Activated naive CD8-positive, alpha-beta T cell treated with anti-CD3 and anti-CD28 coated beads for 36 hours (primary cell): Measurements from ENCODE around the gene TSSK2. TPM values are rescaled to one million over a fixed set of nuclear protein-coding genes. Genes with fewer than 3 reads are reported as not detected.
"Not testable (repeated sequence)": the region's sequence is repeated elsewhere in the genome, so short reads cannot be mapped to it uniquely, and the experiment has no call there.

ENCODE experiments used
- DNase-seq: peaks from one replicate; pipeline ENCODE4 v3.0.0; 2021
- H3K27ac Mint-ChIP-seq: one replicate; pipeline ENCODE4 v1.8.0; 2022; ENCODE audit warnings: mild to moderate bottlenecking, moderate library complexity, mixed read lengths
- H3K27me3 Mint-ChIP-seq: one replicate; pipeline ENCODE4 v1.8.0; 2022; ENCODE audit warnings: mild to moderate bottlenecking, mixed read lengths
- H3K36me3 Mint-ChIP-seq: one replicate; pipeline ENCODE4 v1.8.0; 2021; ENCODE audit warnings: mild to moderate bottlenecking, mixed read lengths
- H3K4me1 Mint-ChIP-seq: one replicate; pipeline ENCODE4 v1.8.0; 2021; ENCODE audit warnings: mixed read lengths
- H3K4me3 Mint-ChIP-seq: one replicate; pipeline ENCODE4 v1.8.0; 2022; ENCODE audit warnings: mild to moderate bottlenecking, moderate library complexity, mixed read lengths
- H3K9me3 Mint-ChIP-seq: one replicate; pipeline ENCODE4 v1.8.0; 2022; ENCODE audit warnings: mixed read lengths
- total RNA-seq, 2 experiments: library from RNA; stranded (reverse); gene quantifications; one replicate each; pipeline ENCODE4 v1.2.3, GENCODE V29; 2021

The TSSK2 gene
- total RNA-seq, 2 experiments from 2014 or later: not detected

- no peak overlapping the region for H3K4me3 Mint-ChIP-seq
- no peaks in the 10 kb centered on the region for H3K36me3 Mint-ChIP-seq
- H3K27ac Mint-ChIP-seq: no peak overlapping the region
- peaks cover 66% of the 10 kb centered on the region for H3K27me3 Mint-ChIP-seq
- H3K9me3 Mint-ChIP-seq: no peaks in the 10 kb centered on the region
- peaks cover 5% of the 10 kb centered on the region for H3K4me1 Mint-ChIP-seq
- no peak for DNase-seq
Measured at GRCh38 chr22:19152942-19153883, 22.1 kb downstream of the TSSK2 start.

- H3K4me3 Mint-ChIP-seq, H3K9me3 Mint-ChIP-seq, H3K4me1 Mint-ChIP-seq, H3K27ac Mint-ChIP-seq, H3K36me3 Mint-ChIP-seq, DNase-seq: not testable (repeated sequence)
- peaks cover 60% of the 10 kb centered on the region for H3K27me3 Mint-ChIP-seq
Measured at GRCh38 chr22:19156109-19156508, 25.0 kb downstream of the TSSK2 start.

DNA sequence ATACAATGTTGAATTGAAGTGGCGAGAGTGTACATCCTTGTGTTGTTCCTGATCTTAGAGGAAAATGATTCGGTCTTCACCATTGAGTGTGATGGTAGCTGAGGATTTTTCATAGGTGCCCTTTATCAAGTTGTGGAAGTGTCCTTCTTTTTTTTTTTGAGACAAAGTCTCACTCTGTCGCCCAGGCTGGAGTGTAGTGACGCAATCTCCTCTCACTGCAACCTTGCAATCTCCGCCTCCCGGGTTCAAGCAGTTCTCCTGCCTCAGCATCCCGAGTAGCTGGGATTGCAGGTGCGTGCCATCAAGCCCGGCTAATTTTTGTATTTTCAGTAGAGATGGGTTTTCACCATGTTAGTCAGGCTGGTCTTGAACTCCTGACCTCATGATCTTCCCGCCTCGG, 27.5 kb downstream of the TSSK2 start:
- not testable (repeated sequence) for H3K9me3 Mint-ChIP-seq, DNase-seq, H3K27ac Mint-ChIP-seq, H3K4me3 Mint-ChIP-seq, H3K36me3 Mint-ChIP-seq, H3K4me1 Mint-ChIP-seq
- H3K27me3 Mint-ChIP-seq: peaks cover 40% of the 10 kb centered on the region

- Mint-ChIP-seq H3K4me1 (peaks cover 4% of the 10 kb centered on the region), H3K27me3 (peaks cover 41% of the 10 kb centered on the region), H3K9me3 (no peaks in the 10 kb centered on the region), H3K4me3 (no peak overlapping the region), H3K27ac (no peak overlapping the region), H3K36me3 (no peaks in the 10 kb centered on the region)
- DNase-seq: no peak
Measured at GRCh38 chr22:19164425-19164824, 33.3 kb downstream of the TSSK2 start.

- Mint-ChIP-seq H3K36me3 (no peaks in the 10 kb centered on the region), H3K9me3 (no peaks in the 10 kb centered on the region), H3K27me3 (peaks cover 52% of the 10 kb centered on the region), H3K4me3 (no peak overlapping the region), H3K27ac (no peak overlapping the region), H3K4me1 (peaks cover 9% of the 10 kb centered on the region)
- no peak for DNase-seq
Measured at GRCh38 chr22:19166421-19166820, 35.3 kb downstream of the TSSK2 start.

DNA sequence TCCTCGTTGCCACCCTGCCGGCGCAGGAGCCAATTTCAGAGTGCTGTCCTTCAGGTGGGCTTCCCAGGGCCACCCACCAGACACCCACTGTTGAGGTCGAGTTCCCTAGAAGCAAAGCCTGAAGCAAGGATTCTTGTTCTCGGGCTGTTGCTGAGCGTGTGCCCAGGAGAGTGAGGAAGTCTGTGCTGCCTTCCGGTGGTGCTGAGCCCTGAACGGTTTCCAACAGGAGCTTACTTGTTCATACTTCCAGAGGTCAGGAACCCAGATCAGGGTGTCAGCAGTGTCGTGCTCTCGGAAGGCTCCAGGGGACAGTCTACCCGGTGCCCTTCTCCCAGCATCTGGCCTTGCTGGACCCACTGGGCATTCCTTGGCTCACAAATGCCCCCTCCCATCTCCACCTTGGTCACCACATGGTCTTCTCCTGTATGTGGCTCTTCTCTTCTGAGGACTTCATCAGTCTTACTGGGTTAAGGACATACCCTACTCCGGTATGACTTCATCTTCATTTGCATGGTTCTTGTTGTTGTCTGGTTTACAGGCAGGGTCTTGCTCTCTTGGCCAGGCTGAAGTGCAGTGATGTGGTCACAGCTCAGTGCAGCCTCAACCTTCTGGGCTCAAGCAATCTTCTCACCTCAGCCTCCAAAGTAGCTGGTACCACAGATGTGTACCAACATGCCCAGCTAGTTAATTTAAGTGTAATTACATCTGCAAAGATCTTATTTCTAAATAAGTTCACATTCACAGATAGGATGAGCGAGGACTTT, 36.2 kb downstream of the TSSK2 start:
- H3K27me3 Mint-ChIP-seq: peaks cover 52% of the 10 kb centered on the region
- no peak overlapping the region for H3K27ac Mint-ChIP-seq
- DNase-seq: no peak
- peaks cover 11% of the 10 kb centered on the region for H3K4me1 Mint-ChIP-seq
- no peaks in the 10 kb centered on the region for H3K9me3 Mint-ChIP-seq
- H3K36me3 Mint-ChIP-seq: peaks cover 3% of the 10 kb centered on the region
- no peak overlapping the region for H3K4me3 Mint-ChIP-seq

DNA sequence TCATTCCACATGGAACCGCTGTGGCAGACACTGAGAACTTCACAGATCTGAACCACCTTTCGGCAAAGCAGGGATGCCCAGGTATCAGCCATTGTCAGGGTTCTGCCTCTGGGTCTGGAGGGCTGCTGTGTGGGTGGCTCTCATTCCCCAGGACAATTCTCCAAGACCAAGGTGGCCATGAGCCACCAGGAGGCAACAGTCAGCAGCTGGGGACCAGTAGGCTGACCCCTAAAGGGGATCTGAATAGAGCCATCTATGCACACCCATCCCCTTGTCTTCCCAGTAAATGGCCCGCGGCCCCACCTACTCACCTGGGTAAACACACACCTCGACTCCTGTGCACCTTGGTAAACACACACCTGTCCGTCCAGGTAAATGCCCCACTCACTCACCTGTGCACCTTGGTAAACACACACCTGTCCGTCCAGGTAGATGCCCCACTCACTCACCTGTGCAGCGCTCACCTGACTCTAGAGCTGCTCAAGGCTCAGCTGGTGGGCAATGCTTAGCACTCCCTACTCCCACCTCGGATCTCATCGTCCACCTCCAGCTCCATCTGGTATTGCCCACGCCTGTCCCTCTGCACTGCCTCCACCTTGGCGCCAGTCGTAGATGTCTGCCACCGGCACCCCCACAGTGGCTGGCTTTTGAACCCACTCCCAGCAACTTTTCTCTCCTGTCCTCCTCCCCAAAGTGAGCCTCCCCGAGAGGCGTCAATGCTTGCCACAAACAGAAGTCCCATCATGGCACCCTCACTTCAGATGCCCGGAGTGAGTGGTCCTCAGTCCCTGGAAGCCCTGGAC, 37.2 kb downstream of the TSSK2 start:
- no peak for DNase-seq
- peaks cover 52% of the 10 kb centered on the region for H3K27me3 Mint-ChIP-seq
- H3K4me1 Mint-ChIP-seq: peaks cover 20% of the 10 kb centered on the region
- no peaks in the 10 kb centered on the region for H3K9me3 Mint-ChIP-seq
- H3K36me3 Mint-ChIP-seq: peaks cover 12% of the 10 kb centered on the region
- H3K4me3 Mint-ChIP-seq: peak overlapping the region; percentile 1
- H3K27ac Mint-ChIP-seq: no peak overlapping the region

DNA sequence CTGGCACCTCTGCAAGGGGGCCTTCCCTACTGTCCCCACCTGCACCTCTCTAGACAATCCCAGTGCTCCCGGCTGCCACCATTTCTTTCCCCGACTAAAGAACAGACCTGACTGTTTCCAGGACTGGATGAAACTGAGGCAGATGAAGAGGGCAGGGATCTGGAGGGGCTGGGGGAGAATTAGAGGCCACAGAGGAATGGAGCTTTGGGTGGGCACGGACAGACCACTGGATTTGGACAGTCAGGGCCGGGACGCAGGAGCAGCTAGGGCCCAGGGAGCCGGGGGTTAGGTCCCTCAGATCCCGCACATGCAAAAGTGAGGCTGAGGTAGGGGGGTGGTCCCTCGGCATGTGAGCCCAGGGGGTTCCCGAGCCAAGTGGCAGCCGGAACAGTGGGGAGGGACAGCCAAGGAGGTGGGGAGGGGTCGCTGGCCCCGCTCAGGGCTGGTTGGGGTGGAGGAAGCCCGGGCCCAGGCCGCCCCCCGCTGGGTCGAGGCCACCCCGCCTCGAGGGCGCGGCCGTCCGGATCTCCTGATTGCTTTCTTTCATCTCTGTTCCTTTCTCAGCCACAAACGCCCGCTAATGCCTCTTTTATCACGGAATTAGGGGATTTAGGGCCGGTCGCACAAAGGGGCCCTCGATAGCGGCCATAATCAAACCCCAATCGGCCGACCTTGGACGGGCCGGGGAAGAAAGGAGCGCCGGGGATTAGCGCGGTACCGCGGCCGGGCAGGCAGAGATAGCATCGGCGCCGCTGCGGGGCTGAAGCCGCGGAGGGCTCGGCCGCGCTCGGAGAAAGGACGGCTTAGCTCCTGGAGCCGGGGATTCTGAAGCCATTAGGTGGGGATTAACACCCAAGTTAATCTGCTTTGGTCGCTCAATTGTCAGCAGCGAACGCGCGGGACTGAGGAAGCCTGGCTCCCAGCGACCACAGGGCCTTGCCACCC, 38.2 kb downstream of the TSSK2 start:
- peaks cover 49% of the 10 kb centered on the region for H3K27me3 Mint-ChIP-seq
- no peak overlapping the region for H3K27ac Mint-ChIP-seq
- peaks cover 25% of the 10 kb centered on the region for H3K4me1 Mint-ChIP-seq
- H3K9me3 Mint-ChIP-seq: no peaks in the 10 kb centered on the region
- H3K4me3 Mint-ChIP-seq: peak overlapping the region; percentile 48
- H3K36me3 Mint-ChIP-seq: peaks cover 15% of the 10 kb centered on the region
- DNase-seq: no peak

DNA sequence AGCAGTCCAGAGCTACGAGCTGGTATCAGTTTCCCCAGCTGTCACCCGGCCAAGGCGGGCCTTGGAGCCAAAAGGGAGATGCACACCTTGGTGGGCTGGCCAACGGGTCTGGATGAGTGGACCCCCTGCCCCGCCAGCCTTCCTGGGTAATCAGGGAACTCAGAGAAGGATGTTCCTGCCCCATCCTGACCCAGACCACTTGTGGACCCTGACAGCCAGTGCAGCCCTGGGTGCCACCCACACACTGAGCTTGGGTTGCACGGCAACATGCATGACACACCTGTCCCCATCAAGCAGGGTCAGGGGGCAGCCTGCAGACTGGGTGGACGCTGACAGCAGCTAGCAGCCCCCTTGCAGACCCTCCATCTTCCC, 38.8 kb downstream of the TSSK2 start:
- DNase-seq: no peak
- Mint-ChIP-seq H3K27ac (no peak overlapping the region), H3K4me3 (no peak overlapping the region), H3K4me1 (peaks cover 25% of the 10 kb centered on the region), H3K9me3 (no peaks in the 10 kb centered on the region), H3K27me3 (peaks cover 43% of the 10 kb centered on the region), H3K36me3 (peaks cover 15% of the 10 kb centered on the region)

- Mint-ChIP-seq H3K9me3 (no peaks in the 10 kb centered on the region), H3K27ac (peak overlapping the region; percentile 91), H3K4me3 (peak overlapping the region; percentile 93), H3K27me3 (peaks cover 31% of the 10 kb centered on the region), H3K36me3 (peaks cover 17% of the 10 kb centered on the region), H3K4me1 (peaks cover 26% of the 10 kb centered on the region)
- DNase-seq: no peak
Measured at GRCh38 chr22:19172213-19173046, 41.3 kb downstream of the TSSK2 start.

DNA sequence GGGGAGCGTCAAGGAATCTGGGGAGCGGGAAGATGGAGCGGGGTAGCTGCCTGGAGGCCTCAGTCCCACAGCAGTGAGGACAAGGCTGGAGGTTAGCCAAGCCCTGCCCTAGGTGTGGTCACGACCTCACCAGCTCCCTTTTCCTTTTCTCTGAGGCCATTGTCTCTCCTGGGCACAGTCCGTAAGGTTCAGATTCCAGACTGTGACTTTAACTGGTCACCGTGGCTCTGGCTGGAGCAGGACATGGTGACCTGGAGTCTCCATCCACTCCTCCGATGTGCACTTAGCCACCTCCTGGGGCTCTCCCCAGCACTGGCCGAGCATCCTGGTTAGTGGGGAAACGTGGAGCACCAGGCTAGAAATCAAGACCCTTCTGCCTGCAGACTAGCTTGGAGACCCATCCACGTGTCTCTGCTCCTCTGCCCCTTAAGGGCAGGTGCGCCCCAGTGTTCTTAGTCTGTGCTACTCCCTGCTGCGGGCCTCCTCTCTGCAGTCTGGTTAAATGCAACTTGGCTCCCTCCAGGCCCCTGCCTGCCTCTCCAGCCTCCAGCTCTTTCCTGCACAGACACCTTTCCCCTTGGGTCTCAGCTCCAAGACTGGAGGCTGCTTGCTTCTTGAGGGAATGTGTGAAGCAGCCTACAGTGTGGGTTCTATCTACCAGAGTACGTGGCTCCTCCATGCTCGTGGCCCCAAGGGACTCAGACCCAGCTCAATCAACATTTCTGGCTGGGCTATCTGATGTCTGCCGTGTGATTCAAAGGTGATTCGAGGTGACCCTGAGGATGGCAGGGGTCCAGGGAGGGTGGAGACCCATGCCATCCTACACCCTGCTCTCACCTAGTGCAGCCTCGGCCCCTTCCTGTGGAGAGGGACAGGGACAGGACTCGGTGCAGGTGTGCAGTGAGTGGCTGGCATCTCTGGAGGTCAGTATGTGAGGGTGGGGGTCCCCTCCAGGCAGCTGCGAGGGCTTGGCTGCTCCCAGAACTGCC, 42.2 kb downstream of the TSSK2 start:
- no peaks in the 10 kb centered on the region for H3K9me3 Mint-ChIP-seq
- peaks cover 26% of the 10 kb centered on the region for H3K4me1 Mint-ChIP-seq
- peaks cover 17% of the 10 kb centered on the region for H3K36me3 Mint-ChIP-seq
- peak overlapping the region; percentile 91 for H3K27ac Mint-ChIP-seq
- DNase-seq: no peak
- peaks cover 22% of the 10 kb centered on the region for H3K27me3 Mint-ChIP-seq
- peak overlapping the region; percentile 93 for H3K4me3 Mint-ChIP-seq

DNA sequence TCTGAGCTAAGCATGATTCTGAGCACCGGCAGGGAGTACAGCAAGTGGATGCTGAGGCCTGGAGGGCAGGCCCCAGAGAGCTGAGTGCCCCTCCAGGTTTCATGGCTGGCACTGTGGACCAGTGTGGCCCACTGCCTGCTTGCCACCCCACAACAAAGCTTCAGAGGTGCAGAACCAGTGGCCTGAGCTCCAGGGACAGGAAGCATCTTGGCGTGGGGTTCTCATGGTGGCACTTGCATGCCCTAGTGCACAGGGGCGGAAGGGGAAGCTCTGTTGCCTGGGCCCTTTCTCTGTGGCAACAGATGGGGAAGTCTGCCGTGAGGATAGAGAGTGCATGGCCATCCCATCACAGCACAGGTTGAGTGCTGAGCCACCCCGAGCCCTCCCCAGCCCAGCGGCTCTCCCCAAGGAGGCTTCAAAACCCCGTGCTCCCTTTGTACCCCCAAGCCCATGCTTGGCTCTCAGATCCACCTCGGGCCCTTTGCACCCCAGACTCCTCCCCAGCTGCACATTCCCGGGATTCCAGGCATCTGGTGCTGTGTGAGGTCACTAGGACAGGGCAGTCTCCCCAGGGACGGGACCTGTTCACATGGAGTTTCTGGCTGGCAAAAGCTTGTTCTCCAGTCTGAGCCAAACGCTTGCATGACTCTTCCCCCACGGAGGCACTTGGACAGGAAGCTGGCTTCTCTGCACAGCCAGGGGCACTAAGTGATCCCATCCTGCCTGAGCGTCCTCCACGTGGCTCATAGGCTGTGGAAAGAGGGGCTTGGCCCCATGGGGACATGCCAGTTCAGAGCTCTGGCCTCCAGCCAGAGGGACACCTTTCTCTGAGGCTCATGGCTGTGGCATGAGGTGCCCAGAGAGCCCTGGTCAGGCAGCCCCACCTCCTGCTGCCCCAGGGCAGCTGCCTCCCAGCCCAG, 43.3 kb downstream of the TSSK2 start:
- Mint-ChIP-seq H3K4me3 (no peak overlapping the region), H3K27me3 (peaks cover 12% of the 10 kb centered on the region), H3K9me3 (no peaks in the 10 kb centered on the region), H3K4me1 (peaks cover 25% of the 10 kb centered on the region), H3K27ac (no peak overlapping the region), H3K36me3 (peaks cover 17% of the 10 kb centered on the region)
- DNase-seq: no peak
